ENCODE measurements around the gene UQCR10.

The UQCR10 gene

GRCh38 chr22:29806196-29806595 is 39.0 kb downstream of the UQCR10 start:
- H3K4me3 ChIP-seq = no peak overlapping the region
- no peak overlapping the region for H3K27ac ChIP-seq
- DNase-seq (ENCODE audit: low spot score) = no peak
- TF ChIP-seq CTCF (IDR thresholded peaks at IDR 0.05) = no peak

- no peak overlapping the region for H3K4me3 ChIP-seq
- no peak overlapping the region for H3K27ac ChIP-seq
- DNase-seq (ENCODE audit: low spot score) = no peak
- no peak for TF ChIP-seq CTCF (IDR thresholded peaks at IDR 0.05)
Observed at GRCh38 chr22:29810216-29810615, 43.0 kb downstream of the UQCR10 start.

- Histone ChIP-seq H3K27ac (no peak overlapping the region), H3K4me3 (no peak overlapping the region)
- no peak for TF ChIP-seq CTCF (IDR thresholded peaks at IDR 0.05)
- DNase-seq (ENCODE audit: low spot score) = no peak
Observed at GRCh38 chr22:29811377-29811776, 44.2 kb downstream of the UQCR10 start.

GRCh38 chr22:29813126-29813525 is 46.0 kb downstream of the UQCR10 start:
- no peak for DNase-seq (ENCODE audit: low spot score)
- no peak overlapping the region for H3K27ac ChIP-seq
- H3K4me3 ChIP-seq = no peak overlapping the region
- no peak for TF ChIP-seq CTCF (IDR thresholded peaks at IDR 0.05)

GRCh38 chr22:29813563-29813962 is 46.4 kb downstream of the UQCR10 start:
- no peak for DNase-seq (ENCODE audit: low spot score)
- TF ChIP-seq CTCF (IDR thresholded peaks at IDR 0.05) = no peak
- Histone ChIP-seq H3K27ac (no peak overlapping the region), H3K4me3 (no peak overlapping the region)

- TF ChIP-seq CTCF (IDR thresholded peaks at IDR 0.05) = no peak
- no peak for DNase-seq (ENCODE audit: low spot score)
- H3K4me3 ChIP-seq = no peak overlapping the region
- H3K27ac ChIP-seq = no peak overlapping the region
Observed at GRCh38 chr22:29814003-29814402, 46.8 kb downstream of the UQCR10 start.

- Histone ChIP-seq H3K4me3 (no peak overlapping the region), H3K27ac (peak overlapping the region in 1 of 2 donors; percentile 29)
- DNase-seq (ENCODE audit: low spot score) = no peak
- no peak for TF ChIP-seq CTCF (IDR thresholded peaks at IDR 0.05)
Observed at GRCh38 chr22:29815580-29815979, 48.4 kb downstream of the UQCR10 start.
